ENCODE measurements around the gene YWHAG.
"Not testable (repeated sequence)": the region's sequence is repeated elsewhere in the genome, so short reads cannot be mapped to it uniquely, and the experiment has no call there.

Gene YWHAG

DNA sequence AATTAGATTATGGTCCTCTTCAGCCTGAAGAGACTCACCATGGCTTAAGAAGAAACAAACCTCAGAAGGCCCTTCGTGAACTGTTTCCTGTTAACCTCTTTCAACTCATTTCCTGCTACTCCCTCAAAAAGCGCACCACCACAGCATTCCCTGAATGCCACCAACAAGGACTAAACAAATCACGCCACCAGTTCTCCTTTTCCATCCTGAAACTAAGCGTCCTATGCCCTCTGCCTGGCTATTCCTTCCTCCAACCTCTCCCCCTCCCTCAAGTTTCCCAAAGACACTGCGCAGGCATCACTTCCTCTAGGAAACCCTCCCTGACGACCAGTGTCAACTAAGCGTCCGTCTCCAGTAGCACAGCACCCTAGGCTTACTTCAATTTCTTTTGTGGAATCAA, 12.0 kb downstream of the YWHAG start:
- DNase-seq = no peak

DNA sequence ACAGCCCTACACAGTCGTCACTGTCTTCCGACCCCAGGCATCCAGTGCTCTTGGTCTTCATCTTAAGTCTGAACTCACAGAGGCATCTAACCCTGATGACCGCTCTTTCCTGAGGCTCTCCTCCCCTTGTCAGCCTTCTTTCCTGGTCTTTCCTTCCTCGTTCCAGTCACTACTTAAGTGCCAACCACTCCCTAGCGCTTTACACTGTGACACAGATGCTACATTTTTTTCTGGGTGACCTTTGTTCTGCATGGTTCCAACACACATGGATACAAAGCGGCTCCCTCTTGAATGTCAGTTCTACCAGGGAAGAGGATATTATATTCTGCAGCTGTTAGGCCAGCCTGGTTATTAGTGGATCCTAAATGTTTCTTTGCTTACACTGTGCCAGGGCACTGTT, 12.7 kb downstream of the YWHAG start:
- DNase-seq = no peak

DNA sequence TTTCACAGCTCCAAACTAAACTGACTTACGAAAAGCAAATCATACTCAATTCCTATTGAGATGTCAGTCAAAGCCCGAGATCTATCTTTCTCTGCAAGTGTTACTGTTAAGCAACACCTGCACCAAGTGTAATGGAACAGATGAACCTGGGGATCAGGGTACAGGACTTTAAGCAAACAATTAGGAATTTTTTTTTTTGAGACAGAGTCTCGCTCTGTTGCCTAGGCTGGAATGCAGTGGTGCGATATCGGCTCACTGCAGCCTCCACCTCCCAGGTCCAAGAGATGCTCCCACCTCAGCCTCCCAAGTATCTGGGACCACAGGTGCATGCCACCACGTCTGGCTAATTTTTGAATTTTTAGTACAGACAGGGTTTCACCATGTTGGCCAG, 14.9 kb downstream of the YWHAG start:
- no peak for DNase-seq

DNA sequence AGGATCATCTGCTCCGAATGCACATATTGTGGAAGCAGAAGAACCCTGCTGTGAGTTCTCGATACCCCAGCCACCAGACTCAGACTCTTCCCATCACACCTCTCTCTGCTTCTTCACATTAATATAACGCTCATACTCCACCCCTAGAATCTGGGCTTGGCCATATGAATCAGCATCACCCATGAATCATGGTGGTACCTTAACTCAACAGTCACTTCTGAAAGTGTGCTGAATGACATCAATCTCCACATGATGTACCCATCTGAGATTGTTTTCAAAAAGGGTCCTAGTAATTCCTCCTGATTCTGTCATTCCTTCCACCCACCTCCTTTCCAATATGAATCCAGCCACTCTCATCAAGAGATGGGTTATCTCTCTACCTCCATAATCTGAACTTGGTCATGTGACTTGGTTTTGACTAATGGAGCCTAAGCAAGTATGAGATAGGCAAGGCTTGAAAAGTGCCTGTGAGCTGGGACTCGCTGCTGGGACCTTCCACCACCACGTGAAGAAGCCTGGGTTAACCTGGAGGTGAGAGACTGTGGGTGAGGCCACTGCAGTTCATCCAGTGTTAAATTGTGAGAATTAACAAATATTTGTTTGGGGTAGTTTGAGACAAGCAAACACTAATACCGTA, 15.4 kb downstream of the YWHAG start:
- DNase-seq = peak in 1 of 2 experiments; percentile 17

DNA sequence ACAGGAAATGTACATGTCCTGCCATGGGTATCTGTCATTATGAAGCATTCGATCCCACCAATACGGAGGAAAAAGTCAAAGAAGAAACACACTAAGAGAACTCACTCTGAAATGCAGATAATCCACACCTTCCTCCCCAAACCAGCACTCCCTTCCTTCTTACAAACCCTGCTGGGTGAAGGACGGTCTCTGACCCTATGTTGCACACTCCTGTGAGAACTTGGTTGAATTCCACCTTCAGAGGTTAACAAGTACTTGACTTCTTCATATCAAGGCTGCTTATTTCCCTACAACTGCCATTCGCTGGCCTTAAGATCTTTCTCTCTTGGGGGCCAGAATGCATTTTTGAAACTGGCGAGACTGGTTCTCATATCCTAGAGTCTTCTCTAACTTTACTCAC, 16.6 kb downstream of the YWHAG start:
- DNase-seq = no peak

DNA sequence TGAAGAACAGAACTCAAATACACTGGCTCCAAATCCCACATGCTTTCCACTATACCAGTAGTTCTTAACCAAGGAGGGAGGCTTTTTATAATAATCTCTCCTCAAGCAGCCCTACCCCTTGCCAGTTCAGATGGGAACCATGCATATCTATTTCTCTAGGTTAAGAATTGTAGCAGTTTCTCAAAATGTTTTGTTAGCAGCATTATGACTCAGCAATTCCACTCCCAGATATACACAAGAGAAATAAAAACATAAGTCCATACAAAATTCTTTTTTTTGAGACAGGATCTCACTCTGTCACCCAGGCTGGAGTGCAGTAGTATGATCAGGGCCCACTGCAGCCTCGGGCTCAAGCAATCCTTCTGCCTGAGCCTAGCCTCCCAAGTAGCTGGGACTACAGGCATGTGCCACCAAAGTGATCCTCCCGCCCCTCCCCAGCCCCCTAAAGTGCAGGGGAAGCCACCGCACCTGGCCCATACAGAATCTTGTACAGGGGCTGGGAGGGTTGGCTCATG, 18.1 kb downstream of the YWHAG start:
- no peak for DNase-seq

DNA sequence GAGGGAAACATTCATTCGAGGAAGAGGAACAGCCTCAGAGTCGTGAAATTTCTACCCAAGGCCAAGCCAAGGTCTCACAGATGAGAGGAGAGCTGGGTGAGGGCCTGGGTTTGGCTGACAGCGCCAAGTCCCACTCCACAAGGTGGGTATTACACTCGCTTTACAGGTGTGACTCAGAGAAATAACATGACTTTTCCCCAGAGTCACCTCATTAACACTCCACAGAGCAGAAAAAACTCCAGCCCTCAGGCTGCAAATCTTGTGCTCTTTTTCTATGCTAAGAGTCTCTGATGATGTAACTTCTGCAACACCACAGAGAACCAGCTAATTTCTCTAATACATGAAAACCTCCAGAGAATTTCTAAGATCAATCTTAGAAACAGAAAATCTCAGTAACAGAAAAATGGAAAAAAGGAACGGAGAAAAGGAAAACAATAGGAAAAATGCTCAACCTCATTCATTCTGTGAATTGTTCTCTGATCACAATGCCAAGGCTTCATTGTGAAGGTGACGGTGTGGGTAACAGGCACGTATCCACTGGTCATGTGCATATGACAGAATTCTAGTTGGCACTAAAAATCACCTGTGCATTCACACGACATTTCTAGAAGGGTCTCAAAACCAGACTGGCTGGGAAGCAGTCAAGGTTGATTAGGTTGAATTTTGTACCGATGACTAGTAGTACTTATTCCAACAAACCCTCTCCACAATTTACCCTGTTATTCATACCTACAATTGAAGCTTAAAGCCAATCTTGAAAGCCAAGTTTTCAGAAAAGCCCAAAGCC, 20.3 kb downstream of the YWHAG start:
- no peak for DNase-seq

DNA sequence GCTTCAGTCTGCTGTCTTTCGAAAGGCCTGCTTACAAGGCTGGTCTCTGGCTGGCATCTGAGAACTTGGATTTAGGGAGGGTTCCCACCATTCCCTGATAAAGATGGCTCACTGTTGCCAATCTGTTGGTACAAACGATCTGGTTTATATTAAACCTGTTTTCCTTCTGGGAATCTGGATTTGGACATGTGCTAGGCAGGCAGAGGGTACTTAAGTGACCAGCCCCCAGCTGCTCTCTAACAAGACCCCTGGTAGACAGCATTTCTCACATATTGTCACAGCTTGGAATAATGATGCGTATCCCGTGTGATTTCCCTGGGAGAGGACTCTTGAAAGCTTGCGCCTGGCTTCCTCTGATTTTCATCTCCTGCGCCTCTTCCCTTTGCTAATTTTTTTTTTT, 21.6 kb downstream of the YWHAG start:
- no peak for DNase-seq

DNA sequence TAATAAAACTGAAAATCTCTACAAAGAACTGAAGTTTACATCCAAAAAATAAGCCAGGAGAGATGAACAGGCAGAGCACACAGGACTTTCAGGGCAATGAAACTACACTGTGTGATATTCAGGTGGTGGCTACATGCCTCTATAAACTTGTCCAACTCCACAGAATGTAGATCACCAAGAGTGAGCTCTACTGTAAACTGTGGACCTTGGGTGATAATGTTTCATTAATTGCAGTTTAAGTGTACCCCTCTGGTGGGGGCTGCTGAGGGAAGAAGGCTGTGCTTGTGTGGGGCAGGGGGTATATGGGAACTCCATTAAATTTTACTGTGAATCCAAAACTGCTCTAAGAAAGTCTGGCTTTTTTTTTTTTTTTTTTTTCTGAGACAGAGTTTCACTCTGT, 22.7 kb downstream of the YWHAG start:
- DNase-seq = no peak

DNA sequence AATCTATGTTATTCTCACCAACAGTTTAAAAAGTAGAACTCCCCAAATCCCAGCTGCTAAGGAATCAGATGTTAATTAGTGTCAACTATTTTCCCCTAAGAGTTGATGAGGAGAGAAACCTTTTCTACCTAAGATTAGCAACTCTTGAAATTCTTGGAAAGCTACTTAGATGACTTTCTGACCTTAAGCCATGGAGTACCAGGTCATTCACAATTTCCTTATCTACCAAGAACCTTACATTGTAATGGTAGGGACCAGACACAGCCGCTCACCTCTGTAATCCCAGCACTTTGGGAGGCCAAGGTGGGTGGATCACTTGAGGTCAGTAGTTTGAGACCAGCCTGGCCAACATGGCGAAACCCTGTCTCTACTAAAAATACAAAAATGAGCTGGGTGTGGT, 23.4 kb downstream of the YWHAG start:
- not testable (repeated sequence) for DNase-seq

DNA sequence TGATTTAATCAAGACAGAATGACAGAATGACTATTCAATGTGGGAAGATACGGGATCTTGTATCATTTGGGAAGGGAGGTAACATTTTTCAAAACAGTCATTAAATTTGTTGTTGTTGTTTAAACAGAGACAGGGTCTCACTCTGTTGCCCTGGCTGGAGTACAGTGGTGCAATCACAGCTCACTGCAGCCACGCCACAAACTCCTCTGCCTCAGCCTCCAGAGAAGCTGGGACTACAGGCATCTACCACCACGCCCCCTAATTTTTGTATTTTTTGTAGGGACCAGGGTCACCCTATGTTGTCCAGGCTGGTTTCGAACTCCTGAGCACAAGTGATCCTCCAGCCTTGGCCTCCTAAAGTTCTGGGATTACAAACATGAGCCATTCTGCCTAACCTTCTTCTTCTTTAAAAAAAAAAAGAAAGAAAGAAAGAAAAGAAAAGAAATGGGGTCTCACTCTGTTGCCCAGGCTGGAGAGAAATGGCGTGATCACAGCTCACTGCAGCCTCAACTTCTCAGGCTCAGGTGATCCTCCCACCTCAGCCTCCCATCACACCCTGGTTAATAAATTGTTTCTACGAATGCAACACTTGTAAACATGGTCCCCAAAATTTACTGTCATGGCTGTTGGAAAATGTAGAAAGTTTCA, 24.3 kb downstream of the YWHAG start:
- DNase-seq = no peak

DNA sequence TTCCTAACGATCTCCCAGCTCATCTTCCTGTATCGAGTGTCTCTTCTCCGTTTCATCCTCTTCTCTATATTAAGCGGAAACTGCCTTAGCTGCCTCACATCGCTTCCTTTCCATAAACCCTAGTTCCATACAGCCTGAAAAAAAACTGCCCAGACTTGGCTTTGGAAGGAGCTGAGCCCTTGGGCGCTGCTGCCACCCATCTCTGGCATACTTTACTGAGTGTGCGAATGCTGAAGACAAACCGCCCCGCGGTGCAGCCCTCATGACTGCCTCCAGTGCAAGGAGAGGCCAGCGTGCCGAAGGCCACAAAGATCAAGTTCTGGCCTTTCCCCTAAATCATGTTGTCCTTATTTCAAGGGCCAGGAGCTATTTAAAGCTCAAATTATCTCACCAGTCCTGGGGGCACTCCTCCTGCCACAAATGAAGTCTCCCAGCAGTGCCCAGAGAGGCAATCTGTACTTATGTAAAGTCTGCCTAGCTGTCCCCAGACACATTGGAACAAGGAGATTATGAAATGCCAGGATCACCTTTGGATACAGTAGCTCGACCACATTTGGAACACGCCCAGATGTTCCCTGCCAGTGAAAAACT, 25.2 kb downstream of the YWHAG start:
- DNase-seq = no peak

DNA sequence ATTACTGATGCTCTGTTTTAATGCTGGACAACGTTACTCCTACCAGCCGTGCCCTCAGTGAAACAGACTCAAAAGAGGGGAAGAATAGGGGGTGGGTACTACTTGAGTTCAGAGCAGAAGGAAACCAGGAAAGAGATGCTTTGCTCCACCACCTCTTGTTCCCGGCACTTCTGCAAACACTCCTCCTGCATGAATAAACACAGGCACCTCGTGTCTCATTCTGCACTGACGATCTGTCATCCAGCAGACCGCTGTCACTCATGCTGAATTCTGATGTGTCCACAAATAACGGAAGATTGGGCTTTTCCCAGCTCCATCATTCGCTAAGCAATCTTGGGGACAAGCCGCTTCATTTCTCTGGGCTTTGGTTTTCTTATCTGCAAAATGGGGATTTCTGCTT, 26.7 kb downstream of the YWHAG start:
- DNase-seq = no peak

DNA sequence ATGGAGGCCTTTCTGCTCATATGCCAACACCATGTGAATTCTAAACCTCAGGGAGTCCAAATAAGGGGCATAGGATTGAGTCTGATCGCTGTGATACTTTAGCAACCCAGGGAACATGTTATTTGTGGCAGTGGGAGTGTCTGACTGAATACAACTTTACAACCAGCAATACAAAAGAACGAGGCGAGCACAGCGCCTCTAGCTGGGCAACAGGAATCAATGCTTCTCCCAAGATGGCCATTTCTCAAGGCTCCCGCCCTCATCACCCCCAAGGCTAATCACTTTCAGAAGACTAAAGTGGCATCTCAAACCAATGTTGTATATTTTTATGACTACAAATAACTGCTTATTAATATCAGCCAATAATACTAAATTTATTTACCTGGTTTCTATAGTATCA, 28.1 kb downstream of the YWHAG start:
- no peak for DNase-seq

DNA sequence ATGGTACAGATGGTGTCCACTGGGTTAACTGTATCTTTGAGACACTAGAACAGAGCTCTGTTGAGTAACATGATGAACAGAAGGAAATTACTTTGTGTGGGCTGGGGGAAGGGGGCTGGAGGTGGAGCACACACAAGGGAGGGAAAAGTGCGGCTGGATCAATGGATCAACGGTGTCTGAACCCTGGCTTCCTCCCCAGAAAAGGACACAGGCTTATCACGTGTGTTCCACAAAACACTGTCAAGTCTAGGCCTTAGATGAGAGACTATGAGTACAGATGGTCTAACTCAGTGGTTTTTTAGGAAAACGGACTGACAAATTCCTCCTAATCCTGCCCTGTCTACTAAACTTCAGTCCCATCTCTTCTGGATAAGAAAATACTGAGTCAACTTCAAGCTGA, 28.5 kb downstream of the YWHAG start:
- DNase-seq = no peak

DNA sequence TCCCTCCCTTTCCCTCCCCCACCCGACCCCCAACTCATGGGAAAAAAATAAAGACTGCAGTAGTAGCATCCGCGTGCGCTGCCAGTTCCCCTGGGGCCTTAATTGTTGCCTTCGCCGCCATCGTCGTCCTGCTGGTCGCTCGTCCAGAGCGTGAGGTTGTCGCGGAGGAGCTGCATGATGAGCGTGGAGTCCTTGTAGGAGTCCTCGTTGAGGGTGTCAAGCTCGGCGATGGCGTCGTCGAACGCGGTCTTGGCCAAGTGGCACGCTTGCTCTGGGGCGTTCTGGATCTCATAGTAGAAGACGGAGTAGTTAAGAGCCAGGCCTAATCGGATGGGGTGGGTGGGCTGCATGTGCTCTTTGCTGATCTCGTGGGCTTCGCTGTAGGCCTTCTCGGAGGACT, 29.3 kb downstream of the YWHAG start:
- no peak for DNase-seq

DNA sequence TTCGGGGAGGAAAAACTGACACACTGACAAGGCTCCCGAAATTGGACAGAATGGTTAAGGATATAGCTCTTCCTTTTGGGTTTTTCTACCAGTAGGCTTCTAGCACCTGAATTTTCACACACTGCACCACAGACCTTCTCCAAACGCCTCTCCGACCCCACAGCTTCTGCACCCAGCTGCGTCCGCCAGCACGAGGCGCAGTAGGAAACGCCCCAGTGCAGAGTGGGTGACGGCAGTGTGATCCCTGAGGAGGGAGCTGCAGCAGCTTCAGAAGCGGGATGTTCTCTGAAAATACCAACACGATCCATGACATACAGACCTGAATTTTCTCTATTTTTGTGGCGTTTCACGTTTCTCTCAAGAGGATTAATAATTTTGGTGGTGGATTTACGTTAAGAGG, 30.4 kb downstream of the YWHAG start:
- DNase-seq = no peak

DNA sequence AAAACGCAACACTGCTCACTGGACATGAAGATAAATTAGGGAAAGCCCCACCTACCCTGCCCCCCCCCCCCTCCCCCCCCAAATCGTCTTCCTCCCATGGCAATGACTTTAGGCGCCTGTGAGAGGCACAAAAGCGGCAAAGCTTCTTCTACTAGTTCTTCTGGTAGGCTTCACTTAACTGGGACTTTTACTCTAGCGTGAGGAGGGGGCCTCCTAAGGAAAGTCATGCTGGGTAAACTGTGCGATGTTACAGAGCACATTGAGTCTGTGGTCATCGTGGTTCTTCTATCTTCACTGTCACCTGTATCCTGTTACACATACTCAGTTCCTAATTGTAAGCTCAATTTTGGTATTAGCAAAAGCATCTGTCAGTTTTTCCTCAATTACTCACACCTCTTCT, 31.2 kb downstream of the YWHAG start:
- no peak for DNase-seq

DNA sequence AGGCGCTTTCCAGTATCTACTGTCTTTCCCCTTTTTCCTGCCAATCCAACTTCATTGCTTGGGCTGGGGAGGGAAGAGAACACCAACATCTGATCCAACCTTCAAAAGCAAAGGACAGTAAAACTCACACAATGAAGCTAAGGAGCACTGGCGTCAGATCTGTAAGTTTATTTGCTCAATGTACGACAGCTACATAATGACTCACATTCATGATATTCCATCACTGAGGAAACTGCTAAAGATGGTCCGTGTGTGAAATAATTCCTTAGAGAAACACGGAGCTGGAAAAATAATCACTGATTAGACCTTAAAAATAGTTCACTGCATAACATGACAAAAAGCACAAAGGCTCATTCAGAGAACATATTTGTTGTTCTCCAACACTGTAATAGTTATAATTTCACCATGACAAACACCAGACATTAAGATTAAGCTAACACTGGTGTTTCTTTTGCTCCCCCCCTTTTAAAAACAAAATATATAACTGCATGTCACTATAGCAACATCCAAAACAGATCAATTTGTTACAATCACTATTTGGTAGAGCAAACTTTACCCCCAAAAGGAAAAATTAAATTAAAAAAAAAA, 32.1 kb downstream of the YWHAG start:
- DNase-seq = no peak

DNA sequence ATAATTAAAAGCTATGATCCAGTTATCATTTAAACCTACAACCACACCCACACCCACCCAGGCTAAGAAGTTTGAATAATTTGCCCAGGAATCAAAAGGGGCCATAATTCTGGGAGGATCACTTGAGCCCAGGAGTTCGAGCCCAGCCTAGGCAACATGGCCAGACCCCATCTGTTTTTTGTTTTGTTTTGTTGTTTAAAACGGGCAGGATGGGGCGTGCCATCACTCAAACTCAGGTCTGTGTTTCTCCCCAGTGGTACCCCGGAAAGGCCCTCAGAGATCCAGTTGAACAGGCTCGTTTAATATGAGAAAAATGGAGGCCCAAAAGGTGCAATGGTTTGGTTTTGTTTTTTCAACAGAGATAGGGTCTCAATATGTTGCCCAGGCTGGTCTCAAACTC, 33.0 kb downstream of the YWHAG start:
- DNase-seq = no peak

DNA sequence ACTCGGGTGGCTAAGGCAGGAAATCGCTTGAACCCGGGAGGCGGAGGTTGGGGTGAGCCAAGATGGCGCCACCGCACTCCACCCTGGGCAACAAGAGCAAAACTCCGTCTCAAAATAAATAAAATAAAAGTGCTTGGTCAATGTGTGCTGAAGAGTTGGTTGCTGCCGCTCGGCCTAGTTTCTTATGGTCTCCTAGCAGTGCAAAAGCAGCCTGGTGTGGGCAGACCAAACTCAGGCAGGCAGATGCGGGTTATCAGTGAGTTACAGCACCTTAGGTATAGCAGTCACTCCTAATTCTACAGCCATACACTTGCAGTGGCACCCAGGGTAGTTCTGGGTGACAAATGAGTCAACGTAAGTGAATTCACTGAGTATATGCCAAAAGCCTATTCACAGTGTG, 33.7 kb downstream of the YWHAG start:
- DNase-seq = no peak

DNA sequence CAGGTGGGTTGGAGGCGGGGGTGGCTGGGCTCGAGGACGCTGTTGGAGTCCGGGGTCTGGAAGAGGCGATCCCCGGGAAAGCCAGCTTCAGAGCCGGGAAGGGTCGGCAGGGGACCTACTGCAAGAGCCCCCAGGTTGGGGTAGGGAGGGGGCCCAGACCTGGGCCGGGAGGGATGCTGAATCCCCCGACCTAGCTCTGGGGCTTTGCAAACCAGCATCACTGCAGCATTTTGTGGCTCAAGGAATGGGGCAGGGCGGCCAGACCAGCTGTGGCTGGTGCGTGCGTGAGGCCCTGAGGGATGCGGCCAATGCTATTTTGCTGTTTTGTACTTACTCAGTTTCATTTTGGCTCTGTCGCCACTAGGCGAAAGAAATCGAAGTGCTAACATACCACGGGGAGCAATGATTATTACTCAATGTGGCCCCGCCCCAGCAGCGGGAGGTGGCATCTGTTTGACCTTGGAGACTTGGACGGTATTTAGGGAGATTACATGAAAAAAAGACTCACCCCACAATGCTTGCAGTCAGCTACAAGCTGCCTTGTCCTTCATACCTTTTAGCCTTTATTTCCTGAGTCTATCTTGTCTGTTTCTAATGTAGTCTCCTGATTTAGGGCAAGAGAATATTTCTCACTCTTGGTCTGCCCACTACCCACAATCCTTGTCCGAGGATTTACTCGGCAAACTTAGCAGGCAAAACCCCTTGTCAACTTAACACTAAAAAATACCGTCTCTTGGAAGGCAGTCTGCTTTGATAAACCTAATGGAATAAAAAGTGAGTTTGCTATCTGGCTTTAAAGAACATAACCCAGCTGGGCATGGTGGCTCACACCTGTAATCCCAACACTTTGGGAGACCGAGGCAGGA, 40.1 kb downstream of the YWHAG start:
- peak; percentile 31 to 59 for DNase-seq
